Endodermal cell (in vitro differentiated cells): ENCODE measurements around the gene DENND11. TPM values are rescaled to one million over a fixed set of nuclear protein-coding genes. Genes with fewer than 3 reads are reported as not detected.
"Not testable (repeated sequence)": the region's sequence is repeated elsewhere in the genome, so short reads cannot be mapped to it uniquely, and the experiment has no call there.

Experiments
- DNase-seq: peaks from one replicate; pipeline ENCODE4 v3.0.0-alpha.2; 2017
- H3K27ac ChIP-seq: 2 replicates; pipeline ENCODE4 v1.5.1; 2013; ENCODE audit warnings: mild to moderate bottlenecking, low read depth, low read length, moderate library complexity
- H3K27me3 ChIP-seq: 2 replicates; pipeline ENCODE4 v1.6.1; 2013; ENCODE audit warnings: mild to moderate bottlenecking, low read length, moderate library complexity; ENCODE audit not compliant: insufficient read depth, control insufficient read depth, poor library complexity, severe bottlenecking
- H3K36me3 ChIP-seq: 2 replicates; pipeline ENCODE4 v1.7.0; 2013; ENCODE audit warnings: mild to moderate bottlenecking, low read length, moderate library complexity; ENCODE audit not compliant: control insufficient read depth, insufficient read depth
- H3K4me1 ChIP-seq: one replicate; pipeline ENCODE4 v1.7.0; 2013; ENCODE audit warnings: low read length; ENCODE audit not compliant: control insufficient read depth, insufficient read depth
- H3K4me3 ChIP-seq: 2 replicates; pipeline ENCODE4 v1.5.1; 2013; ENCODE audit warnings: mild to moderate bottlenecking, low read length, moderate library complexity
- H3K9ac ChIP-seq: 2 replicates; pipeline ENCODE4 v1.6.1; 2013; ENCODE audit warnings: mild to moderate bottlenecking, low read length, moderate library complexity; ENCODE audit not compliant: poor library complexity, severe bottlenecking; ENCODE audit errors: extremely low read depth
- H3K9me3 ChIP-seq: 2 replicates; pipeline ENCODE4 v1.6.1; 2013; ENCODE audit warnings: mild to moderate bottlenecking, low read length, moderate library complexity; ENCODE audit not compliant: control insufficient read depth
- H3K27ac Mint-ChIP-seq: 2 replicates; pipeline ENCODE4 v1.8.0; 2020; ENCODE audit warnings: mixed read lengths
- H3K27me3 Mint-ChIP-seq: 2 replicates; pipeline ENCODE4 v1.8.0; 2021; ENCODE audit warnings: mild to moderate bottlenecking, mixed read lengths; ENCODE audit not compliant: insufficient read depth
- H3K36me3 Mint-ChIP-seq: 2 replicates; pipeline ENCODE4 v1.8.0; 2020; ENCODE audit warnings: low read depth, mixed read lengths
- H3K4me1 Mint-ChIP-seq: 2 replicates; pipeline ENCODE4 v1.8.0; 2020; ENCODE audit warnings: mixed read lengths
- H3K4me3 Mint-ChIP-seq: 2 replicates; pipeline ENCODE4 v1.8.0; 2020; ENCODE audit warnings: mild to moderate bottlenecking, moderate library complexity, mixed read lengths
- H3K9me3 Mint-ChIP-seq: 2 replicates; pipeline ENCODE4 v1.8.0; 2020; ENCODE audit warnings: mild to moderate bottlenecking, mixed read lengths
- WGBS, 2 experiments: methylation state at CpG; one replicate each; pipeline versions ENCODE4 v1.1.5 to v1.1.7; 2013; ENCODE audit warnings: missing lambda C conversion rate in 2 of 2, mixed read lengths in 1 of 2; ENCODE audit not compliant: insufficient coverage in 1 of 2, insufficient read length in 1 of 2; 5-methylcytosine and 5-hydroxymethylcytosine counted together
- total RNA-seq, 2 donors: library from RNA; stranded (reverse); fragmentation: NEBNext Ultra II Directional in 1 of 2; extraction: Animal tissue kit (Norgen Biotek cat#: 25700) in 1 of 2; gene quantifications; 2 replicates in 1 of 2; 3 replicates in 1 of 2; pipeline ENCODE4 v1.2.1, GENCODE V29; 2021
- TF ChIP-seq, protein P1 (sequence below): fragments of 200-600 bp; sonication (generic); conservative IDR thresholded peaks from 2 replicates; pipeline ENCODE4 v1.5.0; 2021; ENCODE audit warnings: antibody characterized with exemption, mild to moderate bottlenecking

Gene DENND11
- total RNA-seq, 2 donors from 2014 or later = 24.5 to 25.4 TPM

DNA sequence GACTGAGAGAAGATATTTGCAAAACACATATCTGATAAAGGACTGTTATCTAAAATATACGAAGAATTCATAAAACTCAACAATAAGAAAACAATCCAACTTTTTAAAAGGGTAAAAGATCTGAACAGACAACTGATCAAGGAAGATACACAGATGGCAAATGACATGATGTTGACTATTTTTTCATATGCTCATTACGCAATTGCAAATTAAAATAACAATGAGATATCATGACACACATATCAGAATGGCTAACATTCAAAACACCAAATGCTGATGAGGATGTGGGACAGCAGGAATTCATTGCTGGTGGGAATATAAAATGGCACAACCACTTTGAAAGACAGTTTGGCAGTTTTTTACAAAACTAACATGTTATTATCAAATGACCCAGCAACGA, 8.9 kb downstream of the DENND11 start:
- H3K4me3 ChIP-seq = no peak overlapping the region
- Mint-ChIP-seq H3K36me3 (no peaks in the 10 kb centered on the region), H3K4me1 (peaks cover 23% of the 10 kb centered on the region), H3K27me3 (no peaks in the 10 kb centered on the region), H3K27ac (no peak overlapping the region), H3K4me3 (no peak overlapping the region), H3K9me3 (no peaks in the 10 kb centered on the region)
- H3K9ac ChIP-seq = no peak overlapping the region
- no peaks in the 10 kb centered on the region for H3K9me3 ChIP-seq
- H3K4me1 ChIP-seq = peaks cover 6% of the 10 kb centered on the region
- H3K36me3 ChIP-seq = no peaks in the 10 kb centered on the region
- 96 to 100% methylated on average over 1 to 3 of the region's 3 CpGs for WGBS, 2 experiments
- DNase-seq = no peak
- H3K27me3 ChIP-seq = no peaks in the 10 kb centered on the region
- H3K27ac ChIP-seq = no peak overlapping the region
- TF ChIP-seq, protein P1, sequence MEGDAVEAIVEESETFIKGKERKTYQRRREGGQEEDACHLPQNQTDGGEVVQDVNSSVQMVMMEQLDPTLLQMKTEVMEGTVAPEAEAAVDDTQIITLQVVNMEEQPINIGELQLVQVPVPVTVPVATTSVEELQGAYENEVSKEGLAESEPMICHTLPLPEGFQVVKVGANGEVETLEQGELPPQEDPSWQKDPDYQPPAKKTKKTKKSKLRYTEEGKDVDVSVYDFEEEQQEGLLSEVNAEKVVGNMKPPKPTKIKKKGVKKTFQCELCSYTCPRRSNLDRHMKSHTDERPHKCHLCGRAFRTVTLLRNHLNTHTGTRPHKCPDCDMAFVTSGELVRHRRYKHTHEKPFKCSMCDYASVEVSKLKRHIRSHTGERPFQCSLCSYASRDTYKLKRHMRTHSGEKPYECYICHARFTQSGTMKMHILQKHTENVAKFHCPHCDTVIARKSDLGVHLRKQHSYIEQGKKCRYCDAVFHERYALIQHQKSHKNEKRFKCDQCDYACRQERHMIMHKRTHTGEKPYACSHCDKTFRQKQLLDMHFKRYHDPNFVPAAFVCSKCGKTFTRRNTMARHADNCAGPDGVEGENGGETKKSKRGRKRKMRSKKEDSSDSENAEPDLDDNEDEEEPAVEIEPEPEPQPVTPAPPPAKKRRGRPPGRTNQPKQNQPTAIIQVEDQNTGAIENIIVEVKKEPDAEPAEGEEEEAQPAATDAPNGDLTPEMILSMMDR = no peak

DNA sequence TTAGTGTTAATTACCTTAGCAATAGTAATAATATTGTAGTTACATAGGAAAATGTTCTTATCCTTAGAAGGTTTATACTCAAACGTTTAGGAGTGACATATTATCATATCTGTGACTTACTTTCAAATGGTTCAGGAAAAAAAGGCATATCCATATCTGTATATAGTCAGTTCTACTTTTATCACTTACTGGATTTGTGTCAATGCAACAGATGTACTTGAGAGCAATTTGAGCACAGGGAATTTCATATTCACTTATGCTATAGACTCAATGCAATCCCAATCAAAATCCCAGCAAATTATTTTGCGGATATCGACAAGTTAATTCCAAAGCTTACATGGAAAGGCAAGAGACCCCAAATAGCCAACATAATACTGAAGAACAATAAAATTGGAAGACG, 10.0 kb downstream of the DENND11 start:
- Histone ChIP-seq H3K27ac (no peak overlapping the region), H3K36me3 (no peaks in the 10 kb centered on the region), H3K9ac (no peak overlapping the region), H3K4me1 (peaks cover 10% of the 10 kb centered on the region), H3K27me3 (no peaks in the 10 kb centered on the region), H3K9me3 (no peaks in the 10 kb centered on the region), H3K4me3 (no peak overlapping the region)
- DNase-seq = no peak
- peaks cover 1% of the 10 kb centered on the region for H3K9me3 Mint-ChIP-seq
- no peaks in the 10 kb centered on the region for H3K36me3 Mint-ChIP-seq
- H3K4me1 Mint-ChIP-seq = peaks cover 17% of the 10 kb centered on the region
- 85% methylated on average over 3 of the region's 4 CpGs; no CpG with 5 or more reads in 1 of the 2 experiments for WGBS, 2 experiments
- TF ChIP-seq, protein P1 = no peak
- H3K27me3 Mint-ChIP-seq = no peaks in the 10 kb centered on the region
- no peak overlapping the region for H3K27ac Mint-ChIP-seq
- no peak overlapping the region for H3K4me3 Mint-ChIP-seq

GRCh38 chr7:141691540-141691939, 10.4 kb downstream of the DENND11 start:
- Histone ChIP-seq H3K27me3 (no peaks in the 10 kb centered on the region), H3K4me1 (peaks cover 10% of the 10 kb centered on the region), H3K4me3 (no peak overlapping the region), H3K9me3 (no peaks in the 10 kb centered on the region), H3K27ac (no peak overlapping the region), H3K36me3 (no peaks in the 10 kb centered on the region), H3K9ac (no peak overlapping the region)
- peaks cover 19% of the 10 kb centered on the region for H3K4me1 Mint-ChIP-seq
- TF ChIP-seq, protein P1 = no peak
- H3K27ac Mint-ChIP-seq = no peak overlapping the region
- no peaks in the 10 kb centered on the region for H3K36me3 Mint-ChIP-seq
- 58% methylated on average over 3 of the region's 3 CpGs; no CpG with 5 or more reads in 1 of the 2 experiments for WGBS, 2 experiments
- no peaks in the 10 kb centered on the region for H3K27me3 Mint-ChIP-seq
- DNase-seq = no peak
- H3K9me3 Mint-ChIP-seq = peaks cover 1% of the 10 kb centered on the region
- H3K4me3 Mint-ChIP-seq = no peak overlapping the region

- not testable (repeated sequence) for H3K4me3 ChIP-seq, H3K27ac ChIP-seq, H3K27me3 ChIP-seq, H3K9ac ChIP-seq, H3K9me3 Mint-ChIP-seq, H3K4me3 Mint-ChIP-seq, H3K9me3 ChIP-seq, H3K27ac Mint-ChIP-seq, DNase-seq, H3K36me3 ChIP-seq, H3K27me3 Mint-ChIP-seq
- peaks cover 29% of the 10 kb centered on the region for H3K4me1 Mint-ChIP-seq
- 98% methylated on average over 3 of the region's 3 CpGs; no CpG with 5 or more reads in 1 of the 2 experiments for WGBS, 2 experiments
- peaks cover 10% of the 10 kb centered on the region for H3K4me1 ChIP-seq
- H3K36me3 Mint-ChIP-seq = peaks cover 11% of the 10 kb centered on the region
Measured at GRCh38 chr7:141689072-141689825, 12.7 kb downstream of the DENND11 start.
